IMR-90 (cell line): ENCODE data around the gene KRTAP5-4. TPM values are rescaled to one million over a fixed set of nuclear protein-coding genes. Genes with fewer than 3 reads are reported as not detected.
A peak's percentile ranks its signal among the peaks of the same experiment; 100 is the strongest.
"Not testable (repeated sequence)": the region's sequence is repeated elsewhere in the genome, so short reads cannot be mapped to it uniquely, and the experiment has no call there.

Experiments
- ATAC-seq: fragments of 200-7000 bp; cut with Tn5 transposase; 2 replicates; pipeline ENCODE4 v1.9.1; 2020; ENCODE audit warnings: low read depth, mild to moderate bottlenecking, moderate library complexity
- BruUV-seq: library from RNA; stranded (reverse); fragments of 400-500 nt; replicated peaks from 2 replicates; lab custom pipeline; 2021; lab: Mats Ljungman, UMichigan
- CTCF ChIA-PET: fragments of 300-600 bp; formaldehyde crosslinking; extraction: SDS; loops from one replicate; lab custom pipeline; 2021; ENCODE audit warnings: antibody characterized with exemption; lab: Yijun Ruan, JAX
- POLR2A ChIA-PET: fragments of 300-600 bp; sonication (Branson Sonifier 250); formaldehyde crosslinking; loops from one replicate; lab custom pipeline; 2022; ENCODE audit warnings: antibody characterized with exemption; ENCODE audit not compliant: unreplicated experiment; lab: Charles Lee
- DNase-seq: peaks from one replicate; pipeline ENCODE4 v3.0.0; 2013
- H2AFZ ChIP-seq: replicated peaks from 2 replicates; pipeline ENCODE3; 2013; ENCODE audit warnings: low read length, mild to moderate bottlenecking; ENCODE audit not compliant: poor library complexity
- H2AK5ac ChIP-seq: 2 replicates; pipeline ENCODE4 v1.6.1; 2013; ENCODE audit warnings: low read depth, low read length, inconsistent platforms
- H2AK9ac ChIP-seq: replicated peaks from 2 replicates; pipeline ENCODE3; 2013; ENCODE audit warnings: mild to moderate bottlenecking, low read depth, low read length, moderate library complexity; ENCODE audit not compliant: poor library complexity
- H2BK120ac ChIP-seq: 2 replicates; pipeline ENCODE4 v1.6.1; 2013; ENCODE audit warnings: low read depth, low read length, inconsistent platforms
- H2BK15ac ChIP-seq: 3 replicates; pipeline ENCODE4 v1.6.1; 2013; ENCODE audit warnings: low read depth, low read length, inconsistent platforms
- H2BK20ac ChIP-seq: 2 replicates; pipeline ENCODE4 v1.6.1; 2013; ENCODE audit warnings: low read depth, mild to moderate bottlenecking, inconsistent platforms, low read length, moderate library complexity
- H2BK5ac ChIP-seq: 2 replicates; pipeline ENCODE4 v1.6.1; 2013; ENCODE audit warnings: mild to moderate bottlenecking, low read depth, low read length, inconsistent platforms; ENCODE audit not compliant: poor library complexity, severe bottlenecking
- H3K14ac ChIP-seq: replicated peaks from 2 replicates; pipeline ENCODE4 v1.6.1; 2013; ENCODE audit warnings: low read depth, low read length, inconsistent platforms
- H3K18ac ChIP-seq: 2 replicates; pipeline ENCODE4 v1.6.1; 2013; ENCODE audit warnings: low read depth, low read length, control low read depth
- H3K23ac ChIP-seq: 2 replicates; pipeline ENCODE4 v1.6.1; 2013; ENCODE audit warnings: low read depth, low read length, inconsistent platforms
- H3K27ac ChIP-seq: 2 replicates; pipeline ENCODE4 v1.5.1; 2013; ENCODE audit warnings: mild to moderate bottlenecking, control low read depth, low read length; ENCODE audit not compliant: insufficient read depth
- H3K27me3 ChIP-seq: 2 replicates; pipeline ENCODE4 v1.6.1; 2013; ENCODE audit warnings: low read length; ENCODE audit not compliant: control insufficient read depth, insufficient read depth
- H3K36me3 ChIP-seq: 2 replicates; pipeline ENCODE4 v1.6.1; 2013; ENCODE audit warnings: low read length, mixed read lengths; ENCODE audit not compliant: control insufficient read depth, insufficient read depth
- H3K4ac ChIP-seq: 2 replicates; pipeline ENCODE4 v1.6.1; 2013; ENCODE audit warnings: low read depth, low read length, inconsistent platforms
- H3K4me1 ChIP-seq: 2 replicates; pipeline ENCODE4 v1.6.1; 2013; ENCODE audit warnings: low read length, mixed read lengths; ENCODE audit not compliant: control insufficient read depth, insufficient read depth
- H3K4me2 ChIP-seq: 2 replicates; pipeline ENCODE4 v1.6.1; 2013; ENCODE audit warnings: low read depth, mild to moderate bottlenecking, control low read depth, low read length, moderate library complexity
- H3K4me3 ChIP-seq: 2 replicates; pipeline ENCODE4 v1.5.1; 2013; ENCODE audit warnings: low read depth, mild to moderate bottlenecking, control low read depth, low read length, moderate library complexity; ENCODE audit not compliant: insufficient read depth
- H3K56ac ChIP-seq: 2 replicates; pipeline ENCODE4 v1.6.1; 2013; ENCODE audit warnings: low read length, inconsistent platforms; ENCODE audit not compliant: insufficient read depth; ENCODE audit errors: extremely low read depth
- H3K79me1 ChIP-seq, 2 experiments: 2 replicates each; pipeline ENCODE4 v1.6.1; 2013; ENCODE audit warnings: low read length in 2 of 2, inconsistent platforms in 1 of 2, low read depth in 1 of 2
- H3K9ac ChIP-seq: 2 replicates; pipeline ENCODE4 v1.6.1; 2013; ENCODE audit warnings: low read depth, low read length, control low read depth
- H3K9me1 ChIP-seq: 2 replicates; pipeline ENCODE4 v1.6.1; 2013; ENCODE audit warnings: low read length, inconsistent platforms; ENCODE audit not compliant: insufficient read depth
- H3K9me3 ChIP-seq: 2 replicates; pipeline ENCODE4 v1.6.1; 2013; ENCODE audit warnings: low read length; ENCODE audit not compliant: control insufficient read depth, insufficient read depth
- H4K20me1 ChIP-seq: 2 replicates; pipeline ENCODE4 v1.6.1; 2013; ENCODE audit warnings: low read length, inconsistent platforms; ENCODE audit not compliant: insufficient read depth
- H4K5ac ChIP-seq: 2 replicates; pipeline ENCODE4 v1.6.1; 2013; ENCODE audit warnings: mild to moderate bottlenecking, low read depth, low read length, control low read depth
- H4K8ac ChIP-seq, 2 experiments: 2 replicates each; pipeline ENCODE4 v1.6.1; 2013; ENCODE audit warnings: low read depth in 2 of 2, low read length in 2 of 2, control low read depth in 1 of 2, inconsistent platforms in 1 of 2
- H4K91ac ChIP-seq: 2 replicates; pipeline ENCODE4 v1.6.1; 2013; ENCODE audit warnings: low read depth, low read length, inconsistent platforms; ENCODE audit not compliant: insufficient read depth
- CTCF ChIP-seq: conservative IDR thresholded peaks from 2 replicates; pipeline ENCODE4 v1.5.1; 2012; ENCODE audit warnings: mild to moderate bottlenecking, low read depth, low read length, improper control_type of control experiment
- WGBS, 2 experiments: methylation state at CpG; one replicate each; pipeline versions ENCODE4 v1.1.5 to v1.1.7; 2013; ENCODE audit warnings: missing lambda C conversion rate in 2 of 2; ENCODE audit not compliant: insufficient read length in 1 of 2; ENCODE audit errors: extremely low coverage in 2 of 2; 5-methylcytosine and 5-hydroxymethylcytosine counted together
- dilution Hi-C: fragments of 300-500 bp; cut with HindIII; formaldehyde crosslinking; loops from one replicate; pipeline ENCODE4 v1.14.3; 2018; ENCODE audit warnings: low sequenced_read_pairs; ENCODE audit not compliant: unreplicated experiment
- in situ Hi-C: fragments of 300-500 bp; cut with MboI; formaldehyde crosslinking; loops from 3 replicates; pipeline ENCODE4 v1.14.3; 2019; ENCODE audit warnings: low sequenced_read_pairs, inconsistent platforms, mixed read lengths
- intact Hi-C: fragments of 100-400 bp; cut with micrococcal nuclease; formaldehyde crosslinking; loops from 2 replicates; pipeline ENCODE4 v1.10.0; 2022
- polyA plus RNA-seq, 3 experiments: library from polyadenylated mRNA; depleted of rRNA; stranded (reverse); fragments of >200 nt; gene quantifications; 2 replicates each; pipeline ENCODE4 v1.2.3, GENCODE V29; 2012; ENCODE audit warnings: low replicate concordance in 1 of 3
- total RNA-seq: library from RNA; depleted of rRNA; stranded (reverse); fragments of >200 nt; gene quantifications from 2 replicates; pipeline ENCODE4 v1.2.3, GENCODE V29; 2012

KRTAP5-4 gene
- total and polyA plus RNA-seq, 2 of the 4 experiments (the other 2 are of a cell fraction) = not detected

DNA sequence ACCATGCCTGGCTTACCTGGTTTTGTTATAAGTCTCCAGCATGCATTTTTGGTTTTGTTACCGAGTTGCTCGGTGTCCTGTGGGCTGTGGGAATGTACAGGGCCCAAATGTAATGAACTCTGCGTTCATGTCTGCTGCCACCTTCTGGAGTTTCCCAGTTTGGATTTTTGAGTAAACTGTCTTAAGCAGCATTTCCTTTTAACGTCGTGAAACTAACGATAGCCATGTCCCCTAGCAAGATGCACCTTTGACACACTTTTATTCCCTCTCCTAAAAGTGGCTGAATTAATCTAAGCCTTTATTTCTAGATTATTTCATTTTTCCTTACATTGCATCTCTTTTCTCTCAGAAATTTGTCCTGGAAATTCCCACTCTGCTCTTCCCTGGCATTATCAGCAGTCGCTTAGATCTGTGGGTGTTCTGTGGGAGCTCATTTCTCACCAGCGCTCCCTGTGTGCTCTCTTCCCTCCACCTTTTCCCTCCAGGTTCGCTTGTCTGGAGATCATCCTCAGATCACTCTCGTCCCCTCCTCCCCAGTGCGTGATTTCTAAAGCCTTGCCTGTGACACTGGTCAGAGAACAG, 25.9 kb downstream of the KRTAP5-4 start:
- H2BK15ac ChIP-seq, BruUV-seq, H2BK120ac ChIP-seq, H4K20me1 ChIP-seq, H3K9me3 ChIP-seq, H3K36me3 ChIP-seq, in situ Hi-C loops, H3K9ac ChIP-seq, intact Hi-C loops, H2BK5ac ChIP-seq, H3K56ac ChIP-seq, H2AK5ac ChIP-seq, H2BK20ac ChIP-seq, H3K4me1 ChIP-seq, H3K9me1 ChIP-seq, H4K8ac ChIP-seq, H2AK9ac ChIP-seq, H4K5ac ChIP-seq, H3K4me3 ChIP-seq, dilution Hi-C loops, H3K27ac ChIP-seq, H3K4me2 ChIP-seq, H4K91ac ChIP-seq, H2AFZ ChIP-seq, H3K18ac ChIP-seq, POLR2A ChIA-PET, DNase-seq, H3K23ac ChIP-seq, H3K14ac ChIP-seq, H3K79me1 ChIP-seq, H3K4ac ChIP-seq: not testable (repeated sequence)
- TF ChIP-seq CTCF = 0 out of 2 replicates have a peak, but pooled peaks have one; percentile 15
- ATAC-seq = peak; percentile 54; the same call in 1 of the 2 replicates
- WGBS, 2 experiments = 11% methylated on average over 3 of the region's 11 CpGs; no CpG with 5 or more reads in 1 of the 2 experiments
- CTCF ChIA-PET = interaction anchor here (0.9 to 1.8 kb wide), 6 partner anchors 9 to 49 kb away, joined by 3 to 9 read pairs (median 4); partner anchors contain the start of gene KRTAP5-1
- peaks cover 43% of the 10 kb centered on the region for H3K27me3 ChIP-seq
